HEK293T (cell line): ENCODE results near the gene CDON.

Source experiments
- BHLHE40 ChIP-seq: fragments of 450-650 bp; IDR thresholded peaks from 2 replicates; pipeline ENCODE4 v1.6.1; 2016; ENCODE audit warnings: mild to moderate bottlenecking, moderate library complexity, borderline replicate concordance
- CTBP1 ChIP-seq: fragments of 450-650 bp; IDR thresholded peaks from 2 replicates; pipeline ENCODE4 v1.6.1; 2016; ENCODE audit warnings: borderline replicate concordance
- ELF4 ChIP-seq: fragments of 450-650 bp; IDR thresholded peaks from 2 replicates; pipeline ENCODE4 v1.6.1; 2017; ENCODE audit warnings: antibody characterized with exemption
- FOXA1 ChIP-seq: fragments of 450-650 bp; IDR thresholded peaks from 2 replicates; pipeline ENCODE4 v1.6.1; 2016; ENCODE audit warnings: mild to moderate bottlenecking
- FOXM1 ChIP-seq: fragments of 450-650 bp; IDR thresholded peaks from 2 replicates; pipeline ENCODE4 v1.6.1; 2017; ENCODE audit warnings: mild to moderate bottlenecking, borderline replicate concordance
- HDGF ChIP-seq: fragments of 450-650 bp; IDR thresholded peaks from 2 replicates; pipeline ENCODE4 v1.6.1; 2017; ENCODE audit warnings: antibody characterized with exemption, borderline replicate concordance
- L3MBTL2 ChIP-seq: fragments of 450-650 bp; conservative IDR thresholded peaks from 2 replicates; pipeline ENCODE4 v1.6.1; 2016; ENCODE audit warnings: mild to moderate bottlenecking
- NFRKB ChIP-seq: fragments of 450-650 bp; IDR thresholded peaks from 2 replicates; pipeline ENCODE4 v1.6.1; 2016; ENCODE audit warnings: mild to moderate bottlenecking, moderate library complexity
- SP1 ChIP-seq: fragments of 450-650 bp; IDR thresholded peaks from 2 replicates; pipeline ENCODE4 v1.6.1; 2017
- SUZ12 ChIP-seq: fragments of 450-650 bp; IDR thresholded peaks from 2 replicates; pipeline ENCODE4 v1.6.1; 2016; ENCODE audit warnings: mild to moderate bottlenecking
- TARDBP ChIP-seq: fragments of 450-650 bp; IDR thresholded peaks from 2 replicates; pipeline ENCODE4 v1.6.1; 2016
- TF ChIP-seq, protein P1 (sequence below): fragments of 450-650 bp; IDR thresholded peaks from 2 replicates; pipeline ENCODE4 v1.6.1; 2016

GRCh38 chr11:125999234-125999880 lies 63.3 kb downstream of the CDON start:
- TF ChIP-seq SP1 (no peak), NFRKB (no peak), BHLHE40 (no peak), CTBP1 (no peak), SUZ12 (no peak), FOXA1 (no peak), HDGF (no peak), ELF4 (no peak), L3MBTL2 (no peak), FOXM1 (no peak), TARDBP (no peak)
- TF ChIP-seq, protein P1, sequence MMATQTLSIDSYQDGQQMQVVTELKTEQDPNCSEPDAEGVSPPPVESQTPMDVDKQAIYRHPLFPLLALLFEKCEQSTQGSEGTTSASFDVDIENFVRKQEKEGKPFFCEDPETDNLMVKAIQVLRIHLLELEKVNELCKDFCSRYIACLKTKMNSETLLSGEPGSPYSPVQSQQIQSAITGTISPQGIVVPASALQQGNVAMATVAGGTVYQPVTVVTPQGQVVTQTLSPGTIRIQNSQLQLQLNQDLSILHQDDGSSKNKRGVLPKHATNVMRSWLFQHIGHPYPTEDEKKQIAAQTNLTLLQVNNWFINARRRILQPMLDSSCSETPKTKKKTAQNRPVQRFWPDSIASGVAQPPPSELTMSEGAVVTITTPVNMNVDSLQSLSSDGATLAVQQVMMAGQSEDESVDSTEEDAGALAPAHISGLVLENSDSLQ, result no peak
